PC-3 (cell line): Measurements from ENCODE around the gene IBA57. TPM values are rescaled to one million over a fixed set of nuclear protein-coding genes. Genes with fewer than 3 reads are reported as not detected.

Source experiments
- ATAC-seq: fragments of 200-7000 bp; cut with Tn5 transposase; 2 replicates; pipeline ENCODE4 v1.9.1; 2020; ENCODE audit warnings: mild to moderate bottlenecking, moderate library complexity
- BruUV-seq: library from RNA; stranded (reverse); fragments of 400-500 nt; replicated peaks from 2 replicates; lab custom pipeline; 2021; lab: Mats Ljungman, UMichigan
- CTCF ChIA-PET: fragments of 300-600 bp; sonication (Branson Sonifier 250); formaldehyde crosslinking; loops from one replicate; lab custom pipeline; 2022; ENCODE audit warnings: antibody characterized with exemption; lab: Charles Lee
- POLR2A ChIA-PET: fragments of 300-600 bp; sonication (Branson Sonifier 250); formaldehyde crosslinking; loops from one replicate; lab custom pipeline; 2022; ENCODE audit warnings: antibody characterized with exemption; ENCODE audit not compliant: unreplicated experiment; lab: Charles Lee
- DNase-seq: peaks from one replicate; pipeline ENCODE4 v3.0.0-alpha.2; 2015
- H2AFZ ChIP-seq: fragments of 300-600 bp; sonication (generic); 2 replicates; pipeline ENCODE4 v1.6.0; 2016; ENCODE audit warnings: antibody characterized with exemption, low read length
- H3F3A ChIP-seq: fragments of 300-600 bp; sonication (generic); one replicate; pipeline ENCODE4 v1.6.0; 2017; ENCODE audit warnings: antibody characterized with exemption, low read length, control low read depth, mild to moderate bottlenecking; ENCODE audit not compliant: unreplicated experiment
- H3K27ac ChIP-seq: fragments of 300-600 bp; sonication (generic); 2 replicates; pipeline ENCODE4 v1.5.1; 2016; ENCODE audit warnings: mild to moderate bottlenecking, low read length
- H3K27me3 ChIP-seq: fragments of 300-600 bp; sonication (generic); 2 replicates; pipeline ENCODE4 v1.6.1; 2016; ENCODE audit warnings: low read length, mixed read lengths
- H3K36me3 ChIP-seq: fragments of 300-600 bp; sonication (generic); 2 replicates; pipeline ENCODE4 v1.6.1; 2016; ENCODE audit warnings: low read depth, mixed run types, low read length, mixed read lengths
- H3K4me1 ChIP-seq: fragments of 300-600 bp; sonication (generic); 2 replicates; pipeline ENCODE4 v1.5.1; 2016; ENCODE audit warnings: low read length; ENCODE audit not compliant: insufficient read depth
- H3K4me2 ChIP-seq: fragments of 300-600 bp; sonication (generic); 2 replicates; pipeline ENCODE4 v1.6.0; 2016; ENCODE audit warnings: low read length
- H3K4me3 ChIP-seq: fragments of 300-600 bp; sonication (generic); 2 replicates; pipeline ENCODE4 v1.5.1; 2016; ENCODE audit warnings: mild to moderate bottlenecking, low read length, mixed read lengths
- H3K79me2 ChIP-seq: fragments of 300-600 bp; sonication (generic); 2 replicates; pipeline ENCODE4 v1.6.1; 2017; ENCODE audit warnings: low read length, mixed read lengths
- H3K9ac ChIP-seq: fragments of 300-600 bp; sonication (generic); 2 replicates; pipeline ENCODE4 v1.6.0; 2016; ENCODE audit warnings: mild to moderate bottlenecking, low read length
- H3K9me2 ChIP-seq: fragments of 300-600 bp; sonication (generic); replicated peaks from 2 replicates; pipeline ENCODE4 v1.6.1; 2016; ENCODE audit warnings: mixed run types, low read length, mixed read lengths
- H3K9me3 ChIP-seq: fragments of 300-600 bp; sonication (generic); 2 replicates; pipeline ENCODE4 v1.6.1; 2016; ENCODE audit warnings: low read length, mixed read lengths
- H4K20me1 ChIP-seq: fragments of 300-600 bp; sonication (generic); 2 replicates; pipeline ENCODE4 v1.6.1; 2016; ENCODE audit warnings: low read length, mixed read lengths
- EZH2 ChIP-seq: fragments of 300-600 bp; sonication (generic); IDR thresholded peaks from one replicate; pipeline ENCODE4 v1.6.1; 2017; ENCODE audit warnings: antibody characterized with exemption, mild to moderate bottlenecking, low read length; ENCODE audit not compliant: unreplicated experiment
- EZH2phosphoT487 ChIP-seq: fragments of 300-600 bp; sonication (generic); IDR thresholded peaks from 2 replicates; pipeline ENCODE4 v1.6.1; 2018; ENCODE audit warnings: mild to moderate bottlenecking, antibody characterized with exemption, low read length, borderline replicate concordance
- intact Hi-C: fragments of 100-400 bp; cut with micrococcal nuclease; formaldehyde crosslinking; loops from 2 replicates; pipeline ENCODE4 v1.9.0; 2023
- total RNA-seq: library from RNA; depleted of rRNA; stranded (reverse); fragments of >200 nt; gene quantifications from 2 replicates; pipeline ENCODE4 v1.2.3, GENCODE V29; 2014
- TF ChIP-seq, protein P1 (sequence below): fragments of 300-600 bp; sonication (generic); conservative IDR thresholded peaks from 2 replicates; pipeline ENCODE4 v1.5.1; 2017; ENCODE audit warnings: antibody characterized with exemption, low read depth, mild to moderate bottlenecking, low read length

The IBA57 gene
- total RNA-seq, 1 experiment from 2014 or later, result 18.3 TPM

DNA sequence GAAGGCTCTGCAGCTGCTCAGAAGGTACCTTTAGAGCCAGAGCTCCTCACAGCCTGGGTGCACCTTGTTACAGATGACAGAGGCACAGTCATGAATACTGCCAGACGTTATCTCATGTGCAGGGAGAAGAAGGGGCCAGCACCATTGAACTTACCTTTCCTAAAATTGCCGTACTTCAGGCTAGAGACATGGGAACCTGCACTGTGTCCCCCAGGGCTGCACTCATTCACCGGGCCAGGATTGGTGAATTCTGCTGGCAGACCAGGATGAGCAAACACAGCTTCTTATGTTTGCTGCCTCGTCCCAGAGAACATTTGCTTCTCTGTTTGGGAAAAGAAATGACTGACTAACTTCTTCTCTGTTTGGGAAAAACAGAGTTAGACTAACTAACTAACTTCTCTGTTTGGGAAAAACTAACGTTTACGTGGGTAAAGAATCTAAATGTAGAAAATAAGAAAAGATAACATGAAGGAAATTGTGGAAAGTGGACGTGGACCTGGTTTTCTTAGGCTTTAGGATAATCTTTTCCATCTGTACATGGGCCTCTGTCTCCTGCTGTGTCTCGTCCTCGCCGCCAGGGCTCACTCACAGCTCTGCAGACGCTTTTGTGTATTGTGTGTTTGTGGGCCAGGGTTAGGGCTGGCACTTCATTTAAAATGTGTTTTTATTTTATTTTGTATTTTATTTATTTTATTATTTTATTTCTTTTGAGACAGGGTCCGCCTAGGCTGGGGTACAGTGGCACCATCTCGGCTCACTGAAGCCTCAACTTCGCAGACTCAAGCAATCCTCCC is 52.1 kb downstream of the IBA57 start:
- H3K9me2 ChIP-seq, result no peaks in the 10 kb centered on the region
- no peaks in the 10 kb centered on the region for H3K27me3 ChIP-seq
- no peak overlapping the region for H3K4me3 ChIP-seq
- H4K20me1 ChIP-seq, result no peaks in the 10 kb centered on the region
- intact Hi-C loops, result no loop called here
- H3K4me2 ChIP-seq, result no peak overlapping the region
- no peak overlapping the region for H3K9ac ChIP-seq
- H3K36me3 ChIP-seq, result no peaks in the 10 kb centered on the region
- H3K27ac ChIP-seq, result no peak overlapping the region
- TF ChIP-seq EZH2, result no peak
- TF ChIP-seq, protein P1, sequence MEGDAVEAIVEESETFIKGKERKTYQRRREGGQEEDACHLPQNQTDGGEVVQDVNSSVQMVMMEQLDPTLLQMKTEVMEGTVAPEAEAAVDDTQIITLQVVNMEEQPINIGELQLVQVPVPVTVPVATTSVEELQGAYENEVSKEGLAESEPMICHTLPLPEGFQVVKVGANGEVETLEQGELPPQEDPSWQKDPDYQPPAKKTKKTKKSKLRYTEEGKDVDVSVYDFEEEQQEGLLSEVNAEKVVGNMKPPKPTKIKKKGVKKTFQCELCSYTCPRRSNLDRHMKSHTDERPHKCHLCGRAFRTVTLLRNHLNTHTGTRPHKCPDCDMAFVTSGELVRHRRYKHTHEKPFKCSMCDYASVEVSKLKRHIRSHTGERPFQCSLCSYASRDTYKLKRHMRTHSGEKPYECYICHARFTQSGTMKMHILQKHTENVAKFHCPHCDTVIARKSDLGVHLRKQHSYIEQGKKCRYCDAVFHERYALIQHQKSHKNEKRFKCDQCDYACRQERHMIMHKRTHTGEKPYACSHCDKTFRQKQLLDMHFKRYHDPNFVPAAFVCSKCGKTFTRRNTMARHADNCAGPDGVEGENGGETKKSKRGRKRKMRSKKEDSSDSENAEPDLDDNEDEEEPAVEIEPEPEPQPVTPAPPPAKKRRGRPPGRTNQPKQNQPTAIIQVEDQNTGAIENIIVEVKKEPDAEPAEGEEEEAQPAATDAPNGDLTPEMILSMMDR, result no peak
- no peak for TF ChIP-seq EZH2phosphoT487
- no peak for DNase-seq
- no TSS peak for BruUV-seq
- H3F3A ChIP-seq, result no peaks in the 10 kb centered on the region
- H2AFZ ChIP-seq, result no peak overlapping the region
- no peaks in the 10 kb centered on the region for H3K79me2 ChIP-seq
- ChIA-PET CTCF (no interaction called here), POLR2A (no interaction called here)
- no peaks in the 10 kb centered on the region for H3K9me3 ChIP-seq
- no peak for ATAC-seq
- no peaks in the 10 kb centered on the region for H3K4me1 ChIP-seq

- H3K27me3 ChIP-seq, result no peaks in the 10 kb centered on the region
- no peak overlapping the region for H2AFZ ChIP-seq
- H3K4me1 ChIP-seq, result no peaks in the 10 kb centered on the region
- peaks cover 2% of the 10 kb centered on the region; the same call in 1 of the 2 replicates for H3K36me3 ChIP-seq
- CTCF ChIA-PET, result no interaction called here
- ATAC-seq (no peak), DNase-seq (no peak)
- no peaks in the 10 kb centered on the region for H3K79me2 ChIP-seq
- H3F3A ChIP-seq, result no peaks in the 10 kb centered on the region
- intact Hi-C loops, result no loop called here
- H3K27ac ChIP-seq, result no peak overlapping the region
- H3K9me2 ChIP-seq, result no peaks in the 10 kb centered on the region
- H3K4me2 ChIP-seq, result no peak overlapping the region
- BruUV-seq, result no TSS peak
- H3K4me3 ChIP-seq, result no peak overlapping the region
- TF ChIP-seq EZH2 (no peak), EZH2phosphoT487 (no peak)
- TF ChIP-seq, protein P1, result no peak
- no peaks in the 10 kb centered on the region for H3K9me3 ChIP-seq
- no peak overlapping the region for H3K9ac ChIP-seq
- POLR2A ChIA-PET, result no interaction called here
- no peaks in the 10 kb centered on the region for H4K20me1 ChIP-seq
These were observed 53.1 kb downstream of the IBA57 start for GRCh38 chr1:228218513-228219244.
